Erythroblast (primary cell): ENCODE data around the gene PAFAH1B2.
"Not testable (repeated sequence)": the region's sequence is repeated elsewhere in the genome, so short reads cannot be mapped to it uniquely, and the experiment has no call there.

Source experiments
- GATA1 ChIP-seq: IDR thresholded peaks from 2 replicates; pipeline ENCODE4 v1.6.1; 2011; ENCODE audit warnings: low read depth, mild to moderate bottlenecking, control low read depth, low read length, moderate library complexity
- POLR2A ChIP-seq: IDR thresholded peaks from 2 replicates; pipeline ENCODE4 v1.6.1; 2011; ENCODE audit warnings: mild to moderate bottlenecking, low read length

DNA sequence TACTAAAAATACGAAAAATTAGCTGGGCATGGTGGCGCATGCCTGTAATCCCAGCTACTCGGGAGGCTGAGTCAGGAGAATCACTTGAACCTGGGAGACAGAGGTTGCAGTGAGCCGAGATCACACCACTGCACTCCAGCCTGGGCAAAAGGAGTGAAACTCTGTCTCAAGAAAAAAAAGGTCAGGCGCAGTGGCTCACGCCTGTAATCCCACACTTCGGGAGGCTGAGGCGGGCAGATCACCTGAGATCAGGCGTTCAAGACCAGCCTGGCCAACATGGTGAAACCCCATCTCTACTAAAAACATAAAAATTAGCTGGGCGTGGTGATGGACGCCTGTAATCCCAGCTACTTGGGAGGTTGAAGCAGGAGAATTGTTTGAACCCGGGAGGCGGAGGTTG is 39.1 kb downstream of the PAFAH1B2 start:
- not testable (repeated sequence) for TF ChIP-seq POLR2A, GATA1
